Central memory CD8-positive, alpha-beta T cell (primary cell): ENCODE measurements around the gene SLC23A3.

Experiments used
- ATAC-seq: fragments of 150-1000 bp; cut with Tn5 transposase; replicated peaks from 2 replicates; pipeline ENCODE4 v1.10.0; 2022; ENCODE audit warnings: mild to moderate bottlenecking, moderate FRiP score, moderate number of reproducible peaks; ENCODE audit not compliant: poor library complexity, severe bottlenecking; ENCODE audit errors: extremely low read depth
- DNase-seq, 2 donors: peaks; one replicate each; pipeline ENCODE4 v3.0.0; 2021; ENCODE audit warnings: low spot score in 2 of 2
- H3K27ac Mint-ChIP-seq: one replicate; pipeline ENCODE4 v1.8.0; 2022; ENCODE audit warnings: low read depth, mild to moderate bottlenecking, moderate library complexity, mixed read lengths
- H3K27me3 Mint-ChIP-seq: one replicate; pipeline ENCODE4 v1.8.0; 2022; ENCODE audit warnings: mixed read lengths
- H3K36me3 Mint-ChIP-seq: one replicate; pipeline ENCODE4 v1.8.0; 2022; ENCODE audit warnings: mild to moderate bottlenecking, moderate library complexity, mixed read lengths; ENCODE audit not compliant: insufficient read depth
- H3K4me1 Mint-ChIP-seq: one replicate; pipeline ENCODE4 v1.8.0; 2022; ENCODE audit warnings: mixed read lengths
- H3K4me3 Mint-ChIP-seq: one replicate; pipeline ENCODE4 v1.8.0; 2022; ENCODE audit warnings: mild to moderate bottlenecking, moderate library complexity, mixed read lengths
- H3K9me3 Mint-ChIP-seq: one replicate; pipeline ENCODE4 v1.8.0; 2022; ENCODE audit warnings: mixed read lengths

Gene SLC23A3

GRCh38 chr2:219120082-219120481, 49.7 kb downstream of the SLC23A3 start:
- Mint-ChIP-seq H3K9me3 (no peaks in the 10 kb centered on the region), H3K4me3 (no peak overlapping the region), H3K36me3 (peaks cover 2% of the 10 kb centered on the region), H3K4me1 (peaks cover 28% of the 10 kb centered on the region), H3K27me3 (no peaks in the 10 kb centered on the region), H3K27ac (no peak overlapping the region)
- DNase-seq (no peak), ATAC-seq (no peak)

GRCh38 chr2:219119422-219120043, 50.3 kb downstream of the SLC23A3 start:
- H3K27me3 Mint-ChIP-seq: no peaks in the 10 kb centered on the region
- H3K27ac Mint-ChIP-seq: no peak overlapping the region
- DNase-seq: peak; percentile 18 to 39
- peaks cover 4% of the 10 kb centered on the region for H3K36me3 Mint-ChIP-seq
- no peak overlapping the region for H3K4me3 Mint-ChIP-seq
- H3K4me1 Mint-ChIP-seq: peaks cover 22% of the 10 kb centered on the region
- ATAC-seq: no peak
- H3K9me3 Mint-ChIP-seq: no peaks in the 10 kb centered on the region

DNA sequence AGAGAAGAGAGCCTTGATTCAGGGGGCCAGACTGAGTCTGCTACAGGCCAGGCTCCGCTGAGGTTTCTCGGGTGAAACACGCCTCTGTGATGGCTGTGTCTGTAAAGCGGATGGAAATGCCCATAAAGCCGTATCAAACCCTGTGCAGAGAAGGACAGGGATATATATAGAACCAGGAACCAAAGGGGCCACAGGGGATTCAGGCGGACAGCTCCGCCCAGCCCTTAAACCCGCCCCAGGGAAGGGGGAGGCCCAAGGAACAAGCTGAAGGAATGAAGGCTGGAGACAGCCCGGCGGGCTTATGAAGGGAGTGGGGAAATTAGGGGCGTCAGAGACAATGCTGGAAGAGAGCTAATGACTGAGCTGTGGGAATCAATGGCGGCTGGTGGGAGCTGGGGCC, 51.3 kb downstream of the SLC23A3 start:
- H3K9me3 Mint-ChIP-seq: no peaks in the 10 kb centered on the region
- no peaks in the 10 kb centered on the region for H3K27me3 Mint-ChIP-seq
- no peak for ATAC-seq
- peaks cover 3% of the 10 kb centered on the region for H3K36me3 Mint-ChIP-seq
- no peak overlapping the region for H3K4me3 Mint-ChIP-seq
- peak overlapping the region; percentile 59 for H3K27ac Mint-ChIP-seq
- peaks cover 21% of the 10 kb centered on the region for H3K4me1 Mint-ChIP-seq
- DNase-seq: no peak

DNA sequence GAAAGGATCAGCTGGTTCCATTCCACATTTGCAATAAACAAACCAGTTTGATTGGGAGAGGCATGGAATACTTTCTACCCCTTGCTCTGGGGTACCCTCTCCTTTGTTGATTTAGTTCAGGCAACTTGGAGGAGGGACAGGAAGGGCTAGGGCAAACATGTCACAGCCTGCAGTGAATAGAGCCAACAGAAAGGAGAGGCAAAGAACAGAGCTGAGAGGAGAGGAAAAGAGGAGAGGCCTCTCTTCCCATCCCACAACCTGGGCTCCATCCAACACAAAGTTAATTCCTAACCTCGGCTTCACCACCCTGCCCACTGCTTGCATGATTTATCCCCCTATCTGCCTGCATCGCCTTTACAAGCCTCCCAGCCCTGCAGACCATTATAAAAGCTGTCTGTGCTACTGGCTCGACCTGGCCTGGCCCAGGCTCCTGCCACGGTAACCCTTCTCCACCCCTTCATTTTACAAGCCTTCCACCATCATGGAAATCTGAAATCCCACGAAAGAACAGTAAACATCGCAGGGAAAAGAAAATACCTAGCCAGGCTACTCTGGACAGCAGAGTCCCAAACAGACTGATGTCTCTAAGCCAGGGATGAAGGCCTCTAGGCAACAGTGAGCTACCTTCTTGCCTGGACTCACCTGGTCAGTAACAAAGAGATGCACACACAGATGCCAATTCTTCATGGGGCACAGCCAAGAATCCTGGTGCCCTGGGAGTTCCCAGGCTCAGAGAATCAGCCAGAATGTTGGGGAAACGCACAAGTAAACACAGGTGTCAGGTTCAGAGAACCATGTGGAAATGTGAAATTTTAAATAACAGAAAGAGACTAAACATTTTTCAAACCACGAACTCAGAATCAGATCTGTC, 52.8 kb downstream of the SLC23A3 start:
- ATAC-seq (no peak), DNase-seq (no peak)
- H3K27ac Mint-ChIP-seq: no peak overlapping the region
- H3K9me3 Mint-ChIP-seq: no peaks in the 10 kb centered on the region
- H3K36me3 Mint-ChIP-seq: peaks cover 3% of the 10 kb centered on the region
- H3K27me3 Mint-ChIP-seq: no peaks in the 10 kb centered on the region
- no peak overlapping the region for H3K4me3 Mint-ChIP-seq
- H3K4me1 Mint-ChIP-seq: peaks cover 19% of the 10 kb centered on the region

- Mint-ChIP-seq H3K4me1 (peaks cover 20% of the 10 kb centered on the region), H3K27ac (no peak overlapping the region), H3K9me3 (no peaks in the 10 kb centered on the region), H3K27me3 (no peaks in the 10 kb centered on the region), H3K4me3 (no peak overlapping the region), H3K36me3 (peaks cover 5% of the 10 kb centered on the region)
- no peak for ATAC-seq
- no peak for DNase-seq
These were observed 57.0 kb downstream of the SLC23A3 start for GRCh38 chr2:219112651-219113338.

DNA sequence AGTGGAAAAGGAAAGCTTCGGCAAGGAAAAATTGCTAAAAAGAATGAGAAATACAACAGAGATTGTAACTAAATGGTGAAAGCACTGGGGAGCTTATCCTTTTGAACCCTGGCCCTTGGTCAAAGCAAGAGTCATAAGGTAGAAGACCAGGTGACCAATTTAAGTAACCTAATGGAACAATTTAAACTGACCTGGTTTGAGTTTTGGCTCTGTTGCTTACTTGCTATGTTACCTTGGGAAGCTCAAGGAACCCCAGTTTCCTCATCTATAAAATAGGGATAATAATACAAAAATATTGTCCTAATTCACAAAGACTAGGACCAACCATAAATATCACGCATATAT, 57.8 kb downstream of the SLC23A3 start:
- H3K4me3 Mint-ChIP-seq: no peak overlapping the region
- DNase-seq (no peak), ATAC-seq (no peak)
- no peaks in the 10 kb centered on the region for H3K27me3 Mint-ChIP-seq
- no peaks in the 10 kb centered on the region for H3K9me3 Mint-ChIP-seq
- peaks cover 20% of the 10 kb centered on the region for H3K4me1 Mint-ChIP-seq
- H3K36me3 Mint-ChIP-seq: peaks cover 5% of the 10 kb centered on the region
- H3K27ac Mint-ChIP-seq: no peak overlapping the region
